SK-N-SH (cell line): ENCODE data around the gene BEND5. TPM values are rescaled to one million over a fixed set of nuclear protein-coding genes. Genes with fewer than 3 reads are reported as not detected.

Source experiments
- CTCF ChIA-PET: fragments of 300-600, 350-600 bp; formaldehyde crosslinking; extraction: SDS; loops from one replicate; lab custom pipeline; 2021; lab: Yijun Ruan, JAX
- POLR2A ChIA-PET: fragments of 350-600 bp; sonication (Branson Sonifier 250); formaldehyde crosslinking; extraction: SDS; loops from one replicate; lab custom pipeline; 2020; ENCODE audit warnings: antibody characterized with exemption, inconsistent platforms; lab: Yijun Ruan, JAX
- DNase-seq: peaks from one replicate; pipeline ENCODE4 v3.0.0; 2012
- H2AFZ ChIP-seq: fragments of 200-600 bp; sonication (generic); 2 replicates; pipeline ENCODE4 v1.8.1; 2016; ENCODE audit warnings: antibody characterized with exemption, mild to moderate bottlenecking, low read depth
- H3F3A ChIP-seq: fragments of 200-600 bp; sonication (generic); replicated peaks from 2 replicates; pipeline ENCODE3; 2016; ENCODE audit warnings: antibody characterized with exemption, mild to moderate bottlenecking; ENCODE audit not compliant: insufficient read depth
- H3K27ac ChIP-seq, 2 experiments: fragments of 200-500 bp in 1 of 2; fragments of 200-600 bp in 1 of 2; sonication (Bioruptor generic) in 1 of 2; sonication (generic), shearing (Covaris generic) in 1 of 2; 2 replicates each; pipeline versions ENCODE4 v1.5.1 to v1.6.1; 2014 to 2016; ENCODE audit warnings: low read depth in 2 of 2, inconsistent platforms in 1 of 2, low read length in 1 of 2, mild to moderate bottlenecking in 1 of 2, mixed read lengths in 1 of 2
- H3K27me3 ChIP-seq: fragments of 200-600 bp; sonication (generic), shearing (Covaris generic); 2 replicates; pipeline ENCODE4 v1.6.1; 2016; ENCODE audit warnings: mixed run types; ENCODE audit not compliant: insufficient read depth
- H3K36me3 ChIP-seq, 2 experiments: fragments of 200-500 bp in 1 of 2; fragments of 200-600 bp in 1 of 2; sonication (Bioruptor generic) in 1 of 2; sonication (generic) in 1 of 2; replicated peaks in 1 of 2; 2 replicates each; pipeline versions ENCODE3 to v1.5.1; 2014 to 2016; ENCODE audit warnings: low read length in 1 of 2, mild to moderate bottlenecking in 1 of 2; ENCODE audit not compliant: insufficient read depth in 2 of 2, control insufficient read depth in 1 of 2
- H3K4me1 ChIP-seq, 2 experiments: fragments of 200-500 bp in 1 of 2; fragments of 200-600 bp in 1 of 2; sonication (Bioruptor generic) in 1 of 2; sonication (generic), shearing (Covaris generic) in 1 of 2; 2 replicates each; pipeline versions ENCODE4 v1.5.1 to v1.6.1; 2014 to 2016; ENCODE audit warnings: low read depth in 1 of 2, low read length in 1 of 2, mixed run types in 1 of 2; ENCODE audit not compliant: insufficient read depth in 2 of 2, control insufficient read depth in 1 of 2
- H3K4me2 ChIP-seq: fragments of 200-600 bp; sonication (generic), shearing (Covaris generic); 2 replicates; pipeline ENCODE4 v1.6.1; 2017; ENCODE audit warnings: mixed run types
- H3K4me3 ChIP-seq, 2 experiments: fragments of 200-500 bp in 1 of 2; fragments of 200-600 bp in 1 of 2; sonication (Bioruptor generic) in 1 of 2; sonication (generic), shearing (Covaris generic) in 1 of 2; 2 replicates each; pipeline versions ENCODE4 v1.5.1 to v1.8.1; 2014 to 2016; ENCODE audit warnings: low read depth in 2 of 2, inconsistent platforms in 1 of 2, low read length in 1 of 2, mild to moderate bottlenecking in 1 of 2, mixed read lengths in 1 of 2, moderate library complexity in 1 of 2
- H3K79me2 ChIP-seq: fragments of 200-600 bp; sonication (generic); 2 replicates; pipeline ENCODE4 v1.8.1; 2017; ENCODE audit warnings: mild to moderate bottlenecking; ENCODE audit not compliant: insufficient read depth
- H3K9ac ChIP-seq: fragments of 200-600 bp; sonication (generic); 2 replicates; pipeline ENCODE4 v1.6.1; 2017; ENCODE audit warnings: mixed run types
- H3K9me2 ChIP-seq: fragments of 200-600 bp; sonication (generic); 2 replicates; pipeline ENCODE4 v1.6.1; 2017; ENCODE audit warnings: mixed run types
- H3K9me3 ChIP-seq: fragments of 200-600 bp; sonication (generic); 2 replicates; pipeline ENCODE4 v1.6.1; 2017; ENCODE audit warnings: mixed run types, mild to moderate bottlenecking, moderate library complexity
- H4K20me1 ChIP-seq: fragments of 200-600 bp; sonication (generic); 2 replicates; pipeline ENCODE4 v1.6.1; 2017; ENCODE audit warnings: mild to moderate bottlenecking, mixed run types; ENCODE audit not compliant: insufficient read depth
- CHD2 ChIP-seq: fragments of 150-350 bp; IDR thresholded peaks from 2 replicates; pipeline ENCODE4 v1.6.1; 2018; ENCODE audit warnings: low read length; ENCODE audit not compliant: partially characterized antibody
- ELF1 ChIP-seq: IDR thresholded peaks from 2 replicates; pipeline ENCODE4 v1.4.0; 2012
- EP300 ChIP-seq, 2 experiments: IDR thresholded peaks; 2 replicates each; pipeline versions ENCODE4 v1.4.0 to v1.6.1; 2012; ENCODE audit warnings: borderline replicate concordance in 1 of 2, low read depth in 1 of 2, low read length in 1 of 2
- EZH2phosphoT487 ChIP-seq: fragments of 200-600 bp; sonication (generic); IDR thresholded peaks from 2 replicates; pipeline ENCODE4 v1.6.1; 2017; ENCODE audit warnings: low read depth, mixed run types, mild to moderate bottlenecking, antibody characterized with exemption, moderate library complexity, borderline replicate concordance
- FOXJ3 ChIP-seq: sonication (generic); formaldehyde crosslinking; IDR thresholded peaks from 2 replicates; pipeline ENCODE4 v1.5.1; 2020; ENCODE audit warnings: mild to moderate bottlenecking, missing genetic modification reagents
- FOXM1 ChIP-seq: IDR thresholded peaks from 2 replicates; pipeline ENCODE4 v1.4.0; 2012; ENCODE audit warnings: low read depth, mild to moderate bottlenecking
- IRF3 ChIP-seq: fragments of 150-350 bp; IDR thresholded peaks from 2 replicates; pipeline ENCODE4 v1.6.1; 2016; ENCODE audit warnings: mild to moderate bottlenecking, low read depth, low read length
- MAX ChIP-seq: IDR thresholded peaks from 2 replicates; pipeline ENCODE4 v1.4.0; 2012; ENCODE audit warnings: low read depth
- NFIC ChIP-seq: IDR thresholded peaks from 2 replicates; pipeline ENCODE4 v1.4.0; 2012; ENCODE audit warnings: borderline replicate concordance
- PBX3 ChIP-seq: IDR thresholded peaks from 2 replicates; pipeline ENCODE4; 2012
- RCOR1 ChIP-seq: fragments of 150-350 bp; IDR thresholded peaks from 2 replicates; pipeline ENCODE4 v1.6.1; 2017; ENCODE audit warnings: antibody characterized with exemption, low read length
- RFX5 ChIP-seq: IDR thresholded peaks from 2 replicates; pipeline ENCODE4 v1.6.1; 2012; ENCODE audit warnings: mild to moderate bottlenecking, improper control_type of control experiment, low read length
- RXRA ChIP-seq: IDR thresholded peaks from 2 replicates; pipeline ENCODE4 v1.4.0; 2012; ENCODE audit warnings: low read depth, mild to moderate bottlenecking, borderline replicate concordance
- SIN3A ChIP-seq: IDR thresholded peaks from 2 replicates; pipeline ENCODE4 v1.6.1; 2012; ENCODE audit warnings: low read depth, mild to moderate bottlenecking, low read length, moderate library complexity, borderline replicate concordance
- TEAD4 ChIP-seq: IDR thresholded peaks from 2 replicates; pipeline ENCODE4 v1.4.0; 2012; ENCODE audit warnings: mild to moderate bottlenecking, borderline replicate concordance; ENCODE audit not compliant: insufficient read depth
- USF1 ChIP-seq: IDR thresholded peaks from 2 replicates; pipeline ENCODE4 v1.4.0; 2012; ENCODE audit warnings: low read depth, borderline replicate concordance
- USF2 ChIP-seq: fragments of 150-350 bp; IDR thresholded peaks from 2 replicates; pipeline ENCODE4 v1.6.1; 2017; ENCODE audit warnings: antibody characterized with exemption, low read length, low read depth, borderline replicate concordance
- YY1 ChIP-seq: IDR thresholded peaks from 2 replicates; pipeline ENCODE4 v1.4.0; 2012; ENCODE audit warnings: low read depth, mild to moderate bottlenecking
- ZBTB33 ChIP-seq: IDR thresholded peaks from 2 replicates; pipeline ENCODE4 v1.4.0; 2012; ENCODE audit warnings: low read depth, borderline replicate concordance
- WGBS: methylation state at CpG from one replicate; pipeline ENCODE4 v1.1.6; 2017; ENCODE audit warnings: low lambda C conversion rate; 5-methylcytosine and 5-hydroxymethylcytosine counted together
- polyA plus RNA-seq, 3 experiments: library from polyadenylated mRNA; depleted of rRNA; stranded (reverse); fragments of >200 nt; gene quantifications; 2 replicates each; pipeline ENCODE4 v1.2.3, GENCODE V29; 2012

Gene BEND5
- polyA plus RNA-seq, 1 of the 3 experiments (the other 2 are of a cell fraction), result 5.6 TPM

- no peak overlapping the region for H3K4me3 ChIP-seq
- TF ChIP-seq FOXJ3 (CRISPR knock-in tag) (no peak), IRF3 (no peak), FOXM1 (no peak), USF1 (no peak), CHD2 (no peak), SIN3A (no peak), EZH2phosphoT487 (no peak), MAX (no peak), RFX5 (no peak), RXRA (no peak), YY1 (no peak), ELF1 (no peak), NFIC (no peak), TEAD4 (no peak), PBX3 (no peak), EP300 (IDR thresholded peaks at IDR 0.05; ENCODE audit: borderline replicate concordance in 1 of 2, low read depth in 1 of 2, low read length in 1 of 2) (no peak), RCOR1 (no peak)
- TF ChIP-seq, all 33 proteins: peak for 0
- Histone ChIP-seq H3K27ac (no peak overlapping the region), H4K20me1 (no peaks in the 10 kb centered on the region), H3K27me3 (no peaks in the 10 kb centered on the region), H3K9me3 (no peaks in the 10 kb centered on the region), H3K4me1 (peaks cover 0 to 2% of the 10 kb centered on the region in 2 experiments; a peak in 1 of 4 replicates), H2AFZ (no peak overlapping the region), H3K9ac (no peak overlapping the region), H3K36me3 (no peaks in the 10 kb centered on the region), H3F3A (no peaks in the 10 kb centered on the region), H3K79me2 (no peaks in the 10 kb centered on the region), H3K9me2 (no peaks in the 10 kb centered on the region), H3K4me2 (no peak overlapping the region)
- ChIA-PET POLR2A (no interaction called here), CTCF (interaction anchor here (1.1 to 1.7 kb wide), 5 partner anchors 9 to 1644 kb away, joined by 3 to 5 read pairs (median 3); no protein-coding TSS in a partner anchor)
- no peak for DNase-seq
- 86% methylated on average over 6 of the region's 6 CpGs for WGBS
These were observed 72.0 kb downstream of the BEND5 start for GRCh38 chr1:48704736-48705135.

- Histone ChIP-seq H3K27ac (no peak overlapping the region), H3K79me2 (no peaks in the 10 kb centered on the region), H3K4me2 (no peak overlapping the region), H3K36me3 (no peaks in the 10 kb centered on the region), H2AFZ (no peak overlapping the region), H3K27me3 (no peaks in the 10 kb centered on the region), H3F3A (no peaks in the 10 kb centered on the region), H3K9ac (no peak overlapping the region), H3K4me3 (no peak overlapping the region), H3K4me1 (no peaks in the 10 kb centered on the region)
- 70% methylated on average over 2 of the region's 2 CpGs for WGBS
- POLR2A ChIA-PET, result no interaction called here
- no peak for DNase-seq
- no peak for TF ChIP-seq ZBTB33
- TF ChIP-seq NFIC, result no peak
- TF ChIP-seq IRF3, result no peak
- no peak for TF ChIP-seq PBX3
- no peak for TF ChIP-seq USF2
- no peak for TF ChIP-seq EZH2phosphoT487
- no peak for TF ChIP-seq RCOR1
- TF ChIP-seq, all 33 proteins: peak for 0
- CTCF ChIA-PET, result interaction anchor here (7.9 kb wide), 1 partner anchor 130 kb away, joined by 97 read pairs; no protein-coding TSS in a partner anchor
- Histone ChIP-seq H4K20me1 (no peaks in the 10 kb centered on the region), H3K9me2 (no peaks in the 10 kb centered on the region), H3K9me3 (no peaks in the 10 kb centered on the region)
These were observed 75.2 kb downstream of the BEND5 start for GRCh38 chr1:48701445-48701844.
